ENCODE measurements around the gene MAP2K7. TPM values are rescaled to one million over a fixed set of nuclear protein-coding genes. Genes with fewer than 3 reads are reported as not detected.
A peak's percentile ranks its signal among the peaks of the same experiment; 100 is the strongest.

The MAP2K7 gene
- total RNA-seq, 2 donors from 2014 or later: 15.2 to 16.9 TPM

- Histone ChIP-seq H3K4me1 (ENCODE audit: control insufficient read depth in 1 of 2, low read depth in 2 of 2) (peaks cover 35 to 61% of the 10 kb centered on the region in 2 donors), H3K4me3 (no peak overlapping the region)
These were observed 19.9 kb downstream of the MAP2K7 start for GRCh38 chr19:7923295-7924191.

DNA sequence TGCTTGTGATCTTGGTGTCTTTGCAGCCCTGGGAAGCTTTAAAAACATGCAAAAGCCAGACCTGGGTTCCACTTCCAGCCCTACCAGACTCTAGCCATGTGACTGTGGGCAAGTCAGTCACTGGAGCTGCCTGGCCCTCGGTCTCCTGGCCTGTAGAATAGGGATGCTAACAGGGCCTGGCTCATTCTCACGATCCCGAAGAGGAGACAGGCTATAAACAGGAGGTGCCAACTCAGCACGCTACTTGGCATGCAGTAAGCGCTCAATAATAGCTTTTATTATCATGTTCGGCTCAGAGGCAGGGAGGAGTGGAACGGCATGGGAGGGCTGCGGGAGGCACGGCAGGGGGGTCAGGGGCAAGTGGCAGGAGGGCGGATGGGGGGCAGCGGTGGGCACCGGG is 20.6 kb downstream of the MAP2K7 start:
- no peak overlapping the region for H3K27ac ChIP-seq
- peaks cover 38 to 60% of the 10 kb centered on the region in 2 donors for H3K4me1 ChIP-seq (ENCODE audit: control insufficient read depth in 1 of 2, low read depth in 2 of 2)
- no peak for DNase-seq (ENCODE audit: low spot score)

More at GRCh38 chr19:7923295-7924191, 19.9 kb downstream of the MAP2K7 start:
- Histone ChIP-seq H3K9me3 (no peaks in the 10 kb centered on the region), H3K27ac (no peak overlapping the region), H3K36me3 (peaks cover 14% of the 10 kb centered on the region), H3K27me3 (replicated peaks; ENCODE audit: insufficient read depth) (no peaks in the 10 kb centered on the region)
- no peak for TF ChIP-seq CTCF (IDR thresholded peaks at IDR 0.05)
- ATAC-seq (ENCODE audit: insufficient number of reproducible peaks, low FRiP score, low read depth) (no peak), DNase-seq (ENCODE audit: low spot score) (no peak)

GRCh38 chr19:7924651-7925170 is 21.0 kb downstream of the MAP2K7 start:
- ATAC-seq (ENCODE audit: insufficient number of reproducible peaks, low FRiP score, low read depth): no peak
- Histone ChIP-seq H3K4me3 (peak overlapping the region; percentile 64), H3K27me3 (replicated peaks; ENCODE audit: insufficient read depth) (no peaks in the 10 kb centered on the region), H3K36me3 (peaks cover 14% of the 10 kb centered on the region), H3K27ac (no peak overlapping the region), H3K4me1 (ENCODE audit: control insufficient read depth in 1 of 2, low read depth in 2 of 2) (peaks cover 42 to 60% of the 10 kb centered on the region in 2 donors), H3K9me3 (no peaks in the 10 kb centered on the region)
- no peak for DNase-seq (ENCODE audit: low spot score)
- TF ChIP-seq CTCF (IDR thresholded peaks at IDR 0.05): no peak

More for the DNA sequence above, 20.6 kb downstream of the MAP2K7 start:
- Histone ChIP-seq H3K27me3 (replicated peaks; ENCODE audit: insufficient read depth) (no peaks in the 10 kb centered on the region), H3K9me3 (no peaks in the 10 kb centered on the region), H3K4me3 (no peak overlapping the region), H3K36me3 (peaks cover 14% of the 10 kb centered on the region)
- no peak for ATAC-seq (ENCODE audit: insufficient number of reproducible peaks, low FRiP score, low read depth)
- TF ChIP-seq CTCF (IDR thresholded peaks at IDR 0.05): no peak

DNA sequence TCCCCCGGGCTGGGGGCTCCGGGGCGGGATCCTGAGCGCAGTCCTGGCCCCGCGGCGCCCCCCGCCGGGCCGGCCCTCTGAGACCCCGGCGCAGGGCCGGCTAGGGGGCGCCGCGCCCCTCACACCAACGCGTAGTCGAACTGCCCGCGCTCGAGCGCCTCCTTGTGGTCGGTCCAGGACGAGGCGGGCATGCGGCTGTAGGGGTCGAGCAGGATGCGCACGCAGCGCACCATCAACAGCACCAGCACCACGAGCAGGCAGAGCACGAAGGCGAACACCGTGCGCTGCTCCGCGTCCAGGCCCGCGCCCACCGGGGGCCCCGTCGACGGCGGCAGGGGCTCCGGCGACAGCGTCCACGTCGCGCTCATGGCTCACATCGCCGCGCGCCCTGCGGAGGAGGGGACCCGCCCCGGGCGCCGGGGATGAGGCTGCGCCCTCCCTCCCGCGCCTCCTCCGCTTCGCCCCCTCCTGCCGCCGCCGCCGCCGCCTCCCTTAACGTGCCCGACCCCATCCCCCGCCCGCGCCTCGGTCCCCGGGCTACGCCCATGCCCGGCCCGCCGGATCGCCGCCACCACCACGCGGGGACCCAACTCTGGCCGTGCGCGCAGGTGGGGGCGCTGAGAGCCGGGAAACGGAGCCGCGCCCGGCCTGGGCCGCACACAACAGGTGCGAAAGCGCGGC is 21.6 kb downstream of the MAP2K7 start:
- no peak for ATAC-seq (ENCODE audit: insufficient number of reproducible peaks, low FRiP score, low read depth)
- H3K4me1 ChIP-seq (ENCODE audit: control insufficient read depth in 1 of 2, low read depth in 2 of 2): peaks cover 46 to 63% of the 10 kb centered on the region in 2 donors
- no peaks in the 10 kb centered on the region for H3K9me3 ChIP-seq
- peaks cover 14% of the 10 kb centered on the region for H3K36me3 ChIP-seq
- peak; percentile 74 for TF ChIP-seq CTCF (IDR thresholded peaks at IDR 0.05)
- H3K4me3 ChIP-seq: peak overlapping the region; percentile 64
- H3K27me3 ChIP-seq (replicated peaks; ENCODE audit: insufficient read depth): no peaks in the 10 kb centered on the region
- H3K27ac ChIP-seq: no peak overlapping the region
- no peak for DNase-seq (ENCODE audit: low spot score)
